NCI-H2081 (cell line): ENCODE results near the gene GPR132.
"Not testable (repeated sequence)": the region's sequence is repeated elsewhere in the genome, so short reads cannot be mapped to it uniquely, and the experiment has no call there.

Source experiments
- DNase-seq, 2 experiments: peaks; one replicate each; lab custom pipeline; 2025; lab: John Stamatoyannopoulos, UW

The GPR132 gene, protein sequence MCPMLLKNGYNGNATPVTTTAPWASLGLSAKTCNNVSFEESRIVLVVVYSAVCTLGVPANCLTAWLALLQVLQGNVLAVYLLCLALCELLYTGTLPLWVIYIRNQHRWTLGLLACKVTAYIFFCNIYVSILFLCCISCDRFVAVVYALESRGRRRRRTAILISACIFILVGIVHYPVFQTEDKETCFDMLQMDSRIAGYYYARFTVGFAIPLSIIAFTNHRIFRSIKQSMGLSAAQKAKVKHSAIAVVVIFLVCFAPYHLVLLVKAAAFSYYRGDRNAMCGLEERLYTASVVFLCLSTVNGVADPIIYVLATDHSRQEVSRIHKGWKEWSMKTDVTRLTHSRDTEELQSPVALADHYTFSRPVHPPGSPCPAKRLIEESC

DNA sequence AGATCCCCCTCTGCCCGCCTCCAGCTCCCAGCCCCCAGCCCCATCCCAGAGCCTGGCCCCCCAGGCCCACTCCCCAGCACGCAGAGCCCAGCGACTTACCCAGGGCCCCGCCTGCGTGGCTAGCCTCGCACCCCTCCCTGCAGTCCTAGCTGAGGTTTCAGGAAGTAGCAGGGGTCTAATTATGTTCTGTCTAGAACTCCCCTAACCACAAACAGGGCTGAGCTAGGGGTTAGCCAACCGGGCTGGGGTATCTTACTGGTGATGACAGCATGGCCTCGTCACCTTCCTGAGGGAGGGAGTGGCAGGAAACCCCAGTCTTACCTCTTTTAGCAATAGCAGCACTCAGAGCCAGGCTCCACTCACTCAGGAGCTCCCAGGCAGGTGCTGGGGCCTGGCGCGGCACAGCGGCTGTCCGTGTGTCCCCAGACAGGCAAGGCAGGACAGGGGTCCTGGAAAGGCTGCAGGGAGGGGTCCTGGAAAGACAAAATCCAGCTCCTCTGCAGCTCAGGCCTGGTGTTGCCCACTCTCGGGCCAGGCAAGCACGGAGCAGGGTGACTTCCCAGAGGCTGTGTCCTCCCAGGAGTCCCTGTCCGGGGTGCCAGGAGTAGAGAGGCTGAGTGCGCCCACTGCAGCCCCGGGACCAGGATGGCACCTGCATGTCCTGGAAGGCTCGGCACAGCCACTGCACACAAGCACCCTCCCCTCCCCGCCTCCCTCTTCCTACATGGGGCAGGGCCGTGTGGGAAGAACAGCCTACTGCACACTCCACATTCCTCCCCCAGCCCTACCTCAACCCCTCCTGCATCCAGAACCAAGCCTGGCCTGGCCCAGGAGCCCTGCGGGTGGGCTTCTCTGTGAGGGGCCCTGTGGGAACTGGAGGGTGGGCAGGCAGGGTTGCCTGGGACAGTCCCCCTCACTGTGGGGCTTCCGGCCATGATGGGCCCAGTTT lies at the start of gene GPR132:
Gene GPR132, minus strand, starts transcription at position 151 of the 949 bp plus-strand sequence. CDS start 10,010 bp downstream, outside the sequence.
- DNase-seq, result no peak

DNA sequence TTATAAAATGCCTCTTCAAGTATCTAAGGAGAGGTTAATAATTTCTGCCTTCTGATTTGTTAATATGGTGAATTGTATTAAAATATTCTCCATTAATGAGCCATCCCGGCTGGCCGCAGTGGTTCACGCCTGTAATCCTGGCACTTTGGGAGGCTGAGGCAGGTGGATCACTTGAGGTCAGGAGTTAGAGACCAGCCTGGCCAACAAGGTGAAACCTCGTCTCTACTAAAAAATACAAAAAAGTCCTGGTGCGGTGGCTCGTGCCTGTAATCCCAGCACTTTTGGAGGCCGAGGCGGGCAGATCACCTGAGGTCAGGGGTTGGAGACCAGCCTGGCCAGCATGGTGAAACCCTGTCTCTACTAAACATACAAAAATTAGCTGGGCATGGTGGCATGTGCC lies 44.0 kb upstream of the GPR132 start:
- not testable (repeated sequence) for DNase-seq

DNA sequence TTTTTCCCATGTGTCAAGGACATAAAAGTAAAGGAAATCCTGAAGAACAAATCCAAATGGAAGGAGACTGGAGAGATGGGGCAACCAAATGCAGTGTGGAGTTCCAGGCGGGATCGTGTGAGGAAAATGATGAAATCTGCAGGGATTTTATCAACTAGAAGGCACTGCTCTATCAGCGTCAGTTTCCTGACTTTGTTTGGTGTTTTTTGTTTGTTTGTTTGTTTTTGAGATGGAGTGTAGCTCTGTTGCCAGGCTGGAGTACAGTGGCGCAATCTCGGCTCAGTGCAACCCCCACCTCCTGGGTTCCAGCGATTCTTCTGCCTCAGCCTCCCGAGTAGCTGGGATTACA lies 43.3 kb upstream of the GPR132 start:
- DNase-seq, result no peak

DNA sequence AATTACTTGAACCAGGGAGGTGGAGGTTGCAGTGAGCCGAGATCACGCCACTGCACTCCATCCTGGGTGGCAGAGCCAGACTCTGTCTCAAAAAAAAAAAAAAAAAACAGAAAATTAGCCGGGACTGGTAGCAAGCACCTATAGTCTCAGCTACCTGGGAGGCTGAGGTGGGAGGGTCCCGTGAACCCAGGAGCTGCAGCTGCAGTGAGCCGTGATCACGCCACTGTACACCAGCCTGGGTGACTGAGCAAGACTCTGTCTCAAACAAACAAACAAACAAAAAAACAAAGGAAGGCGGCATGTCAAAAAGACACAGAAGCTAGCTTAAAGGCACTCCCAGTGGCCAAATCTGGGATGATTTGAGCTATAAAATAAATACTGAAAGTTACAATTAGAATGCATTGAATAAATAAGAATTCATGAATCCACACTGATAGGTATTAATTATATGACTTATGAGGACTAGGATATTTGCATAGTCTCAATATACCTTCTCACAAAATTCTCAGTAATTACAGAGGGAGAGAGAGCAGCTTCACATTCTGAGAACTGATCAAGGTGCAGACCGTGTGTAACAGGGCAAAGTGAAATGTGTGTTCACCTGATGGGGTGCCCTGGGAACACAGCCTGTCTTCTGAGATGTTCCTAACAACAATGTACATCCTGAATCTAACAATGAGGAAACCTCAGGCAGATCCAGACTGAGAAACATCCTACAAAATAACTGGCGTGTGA lies 42.7 kb upstream of the GPR132 start:
- no peak for DNase-seq

DNA sequence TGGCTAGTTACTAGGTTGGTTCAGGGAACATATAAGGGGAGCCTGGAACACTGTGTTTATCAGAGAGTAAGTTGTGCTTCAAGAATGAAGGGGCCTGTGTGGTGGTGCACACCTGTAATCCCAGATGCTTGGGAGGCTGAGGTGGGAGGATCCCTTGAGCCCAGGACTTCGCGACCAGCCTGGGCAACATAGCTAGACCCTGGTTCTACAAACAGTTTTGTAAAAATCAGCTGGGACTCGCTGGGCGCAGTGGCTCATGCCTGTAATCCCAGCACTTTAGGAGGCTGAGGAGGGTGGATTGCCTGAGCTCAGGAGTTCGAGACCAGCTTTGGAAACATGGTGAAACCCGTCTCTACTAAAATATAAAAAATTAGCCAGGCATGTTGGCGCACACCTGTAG lies 42.1 kb upstream of the GPR132 start:
- DNase-seq, result no peak

DNA sequence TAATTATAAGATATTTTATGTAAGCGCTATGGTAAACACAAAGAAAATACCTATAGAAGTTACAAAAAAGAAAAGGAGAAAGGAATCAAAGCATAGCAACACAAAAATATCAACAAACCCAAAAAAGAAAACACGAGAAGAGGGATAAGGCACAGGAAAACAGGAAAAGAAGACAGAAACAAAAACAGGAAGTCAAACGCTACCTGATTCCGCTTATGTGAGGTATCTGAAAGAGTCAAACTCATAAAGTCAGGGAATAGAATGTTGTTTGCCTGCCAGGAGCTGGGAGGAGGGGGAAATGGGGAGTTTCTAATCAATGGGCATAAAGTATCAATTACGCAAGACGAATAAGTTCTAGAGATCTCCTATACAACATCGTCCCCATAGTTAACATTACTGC lies 39.9 kb upstream of the GPR132 start:
- DNase-seq, result no peak

DNA sequence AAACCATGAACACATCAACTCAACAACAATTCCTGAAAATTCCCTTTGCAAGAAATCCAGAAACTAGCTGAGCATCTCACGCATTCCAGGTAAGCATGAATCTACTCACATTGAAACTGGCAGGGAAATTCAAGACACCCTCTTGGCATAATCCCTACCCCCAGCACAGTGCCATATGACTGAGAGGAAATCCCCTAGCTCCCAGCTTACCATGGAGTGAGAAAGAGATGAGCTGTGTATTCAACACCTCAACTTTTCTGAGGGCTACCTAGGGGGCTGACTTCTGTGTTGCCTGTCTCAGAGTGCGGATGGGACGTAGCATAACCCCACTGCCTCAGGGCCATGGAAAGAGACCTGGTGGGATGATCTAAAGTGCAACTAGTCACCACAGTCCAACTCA lies 37.7 kb upstream of the GPR132 start:
- no peak for DNase-seq

DNA sequence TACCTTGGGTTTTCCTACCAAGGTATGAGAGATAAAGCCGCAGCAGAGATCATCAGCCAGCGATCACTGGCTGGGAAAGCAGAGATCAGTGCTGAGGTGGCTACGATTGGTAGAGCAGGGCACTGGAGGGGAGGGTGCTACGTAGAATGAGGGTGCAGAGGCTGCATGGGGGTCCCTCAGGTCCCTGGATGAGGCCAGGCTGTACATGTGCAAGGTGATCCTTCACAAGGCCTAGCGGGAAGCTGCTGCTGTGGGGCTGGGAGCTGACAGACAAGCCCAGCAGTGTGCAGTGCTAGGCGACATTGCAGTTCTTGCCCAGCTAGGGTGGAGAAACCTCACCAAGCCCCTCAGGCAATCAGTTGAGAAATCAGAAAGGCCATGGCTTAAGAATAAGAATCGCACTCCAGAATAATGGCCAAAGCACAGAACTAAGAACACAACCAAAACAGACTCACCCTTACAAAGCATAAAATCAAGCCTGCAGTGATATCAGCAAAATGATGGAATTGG lies 37.2 kb upstream of the GPR132 start:
- DNase-seq, result no peak

DNA sequence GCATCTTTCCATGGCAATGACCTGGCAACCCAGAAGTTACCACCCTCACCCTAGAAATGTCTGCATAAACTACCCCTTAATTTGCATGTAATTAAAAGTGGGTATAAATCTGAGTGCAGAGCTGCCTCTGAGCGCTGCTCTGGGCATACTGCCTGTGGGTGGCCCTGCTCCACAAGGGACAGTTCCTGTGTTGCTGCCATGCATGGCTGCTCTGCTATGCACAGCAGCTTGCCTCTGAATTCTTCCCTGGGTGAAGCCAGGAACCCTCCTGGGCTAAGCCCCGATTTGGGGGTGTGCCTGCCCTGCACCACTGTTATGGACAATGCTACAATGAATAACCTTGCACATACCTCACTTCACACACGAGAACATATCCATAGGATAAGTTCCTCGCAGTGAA lies 35.7 kb upstream of the GPR132 start:
- DNase-seq, result no peak

DNA sequence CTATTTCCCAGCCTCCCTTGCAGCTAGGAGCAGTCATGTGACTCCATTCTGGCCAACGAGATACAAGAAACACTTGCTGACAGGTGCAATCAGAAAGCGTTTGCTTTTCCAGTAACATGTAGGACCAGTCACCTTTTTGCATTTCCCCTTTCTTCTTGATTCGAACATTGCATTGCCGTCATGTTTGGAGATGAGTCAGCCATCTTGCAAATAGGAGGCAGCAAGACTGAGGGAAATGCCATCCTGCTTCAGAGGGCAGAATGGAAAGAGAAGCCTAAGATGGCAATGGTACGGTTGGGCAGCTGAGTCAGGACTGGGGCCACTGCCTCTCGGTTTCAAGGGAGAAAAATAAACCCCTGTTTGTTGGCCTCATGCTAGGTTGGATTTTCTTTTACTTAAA lies 34.5 kb upstream of the GPR132 start:
- DNase-seq, result no peak

DNA sequence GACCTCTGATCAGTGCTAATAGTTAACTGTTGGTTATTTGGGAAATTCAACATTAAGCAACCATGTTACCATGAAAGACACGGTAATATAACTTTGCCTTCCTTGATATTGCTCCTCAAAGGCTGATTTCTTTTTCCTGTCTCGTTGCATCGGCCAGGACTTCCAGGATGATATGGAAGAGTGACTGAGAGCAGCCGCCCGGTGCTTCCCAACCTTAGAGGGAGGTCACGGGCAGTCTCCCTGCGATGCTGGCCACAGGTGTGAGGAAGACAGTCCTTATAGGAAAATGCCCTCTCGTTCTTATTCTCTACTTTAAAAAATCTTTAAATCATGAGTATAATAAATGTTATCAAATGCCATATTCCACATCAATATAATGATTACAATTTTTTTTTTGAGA lies 33.1 kb upstream of the GPR132 start:
- no peak for DNase-seq

DNA sequence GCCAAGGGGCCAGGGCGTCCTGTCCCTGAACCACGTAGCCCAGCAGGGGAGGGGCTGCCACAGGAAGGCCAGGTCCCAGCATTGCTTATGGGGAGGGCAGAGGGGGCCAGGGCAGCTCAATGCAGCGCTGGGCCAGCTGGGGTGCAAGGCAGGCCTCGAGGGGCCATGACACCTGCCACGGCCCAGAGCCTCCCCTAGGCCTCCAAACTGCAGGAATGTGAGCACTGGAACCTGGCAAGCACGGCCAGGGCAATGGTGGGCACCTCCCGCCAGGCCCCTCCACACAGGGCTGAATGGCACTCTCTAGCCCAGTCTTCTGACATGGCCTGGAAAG lies 32.5 kb upstream of the GPR132 start:
- no peak for DNase-seq

DNA sequence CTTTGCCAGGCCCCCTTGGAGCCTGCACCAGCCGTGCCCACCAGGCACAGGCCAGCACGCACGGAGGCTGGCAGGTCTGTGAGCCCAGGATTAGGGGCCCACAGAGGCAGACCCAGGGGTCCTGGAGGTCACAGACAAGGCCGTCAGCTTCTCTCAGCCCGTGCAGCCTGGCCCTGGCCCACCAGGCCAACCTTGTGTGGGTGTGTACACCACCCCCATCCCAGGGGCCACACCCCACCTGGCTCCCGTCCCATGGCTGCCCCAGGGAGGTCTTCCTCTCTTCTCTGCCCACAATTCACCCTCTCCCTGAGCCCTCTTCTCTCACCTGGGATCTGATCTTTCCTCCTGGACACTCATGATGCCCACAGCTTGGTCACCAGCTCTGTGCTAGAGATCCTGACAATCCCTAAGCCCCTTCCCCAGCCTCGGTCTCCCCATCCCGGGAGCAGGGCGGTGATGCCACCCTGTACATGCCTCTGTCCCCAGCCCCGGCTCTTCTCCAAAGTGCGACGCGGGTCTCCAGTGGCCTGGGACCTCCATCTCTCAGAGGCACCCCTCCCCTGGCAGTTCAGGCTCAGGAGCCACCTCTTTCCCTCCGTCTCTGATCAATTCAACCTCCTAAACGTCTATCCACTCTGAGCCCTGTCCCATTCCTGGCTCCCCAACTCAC lies 31.1 kb upstream of the GPR132 start:
- DNase-seq, result no peak

DNA sequence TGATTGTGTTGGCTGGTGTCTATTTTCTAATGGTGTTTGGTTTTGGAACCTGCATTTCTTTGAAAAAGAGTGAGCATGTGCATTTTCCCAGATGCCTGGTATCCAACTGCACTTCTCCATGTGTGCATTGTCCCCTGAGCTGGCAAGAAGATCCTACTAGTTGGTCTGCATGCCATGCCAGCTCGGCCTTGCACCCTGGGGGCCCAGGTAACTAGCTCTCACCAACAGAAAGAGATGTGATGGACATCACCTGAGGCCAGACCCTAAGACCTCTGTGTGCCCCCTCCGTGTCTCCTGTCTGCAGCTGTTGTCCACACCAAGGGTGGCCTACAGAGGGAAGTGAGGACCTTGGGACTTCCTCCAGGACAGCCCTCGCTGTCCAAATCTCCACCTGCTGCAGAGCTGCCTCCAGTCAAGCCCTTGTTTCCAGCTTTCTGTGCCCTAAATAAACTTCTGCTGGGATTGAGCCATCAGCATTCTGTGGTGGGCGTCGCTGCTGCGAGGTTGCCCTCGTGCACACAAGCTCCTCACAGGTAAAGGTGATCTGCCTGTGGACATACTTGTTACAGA lies 30.1 kb upstream of the GPR132 start:
- no peak for DNase-seq

DNA sequence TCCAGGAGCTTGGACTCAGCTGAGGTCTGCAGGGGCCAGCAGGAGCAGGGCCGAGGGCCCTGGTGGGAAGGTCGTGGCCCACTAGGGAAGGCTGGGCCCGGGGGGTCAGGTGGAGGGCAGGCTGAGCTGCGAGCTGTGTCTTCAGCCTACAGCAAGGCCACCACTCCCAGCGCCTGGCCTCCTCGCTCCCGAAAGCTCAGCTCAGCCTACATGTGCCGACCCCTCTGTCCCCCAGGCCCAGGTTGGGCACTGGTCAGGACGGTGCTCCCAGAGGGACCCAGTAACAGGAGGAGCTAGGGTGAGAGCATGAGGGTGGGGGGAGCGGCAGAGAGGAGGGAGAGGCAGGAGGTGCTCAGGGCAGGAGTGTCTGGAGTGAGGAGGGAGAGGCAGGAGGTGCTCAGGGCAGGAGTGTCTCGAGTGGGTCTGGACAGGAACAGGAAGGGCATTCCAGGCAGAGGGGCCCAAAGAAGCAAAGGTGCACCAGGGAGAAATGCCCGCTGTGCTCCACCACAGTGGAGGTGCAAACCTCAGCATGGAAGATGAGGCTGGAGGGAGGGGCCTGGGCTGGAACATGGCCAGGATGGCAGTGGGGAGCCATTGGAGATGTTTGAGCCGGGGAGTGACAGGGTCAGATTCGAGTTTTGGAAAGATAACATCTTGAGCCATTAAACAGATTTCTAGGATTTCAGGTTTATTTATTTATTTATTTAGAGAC lies 29.1 kb upstream of the GPR132 start:
- DNase-seq, result no peak

DNA sequence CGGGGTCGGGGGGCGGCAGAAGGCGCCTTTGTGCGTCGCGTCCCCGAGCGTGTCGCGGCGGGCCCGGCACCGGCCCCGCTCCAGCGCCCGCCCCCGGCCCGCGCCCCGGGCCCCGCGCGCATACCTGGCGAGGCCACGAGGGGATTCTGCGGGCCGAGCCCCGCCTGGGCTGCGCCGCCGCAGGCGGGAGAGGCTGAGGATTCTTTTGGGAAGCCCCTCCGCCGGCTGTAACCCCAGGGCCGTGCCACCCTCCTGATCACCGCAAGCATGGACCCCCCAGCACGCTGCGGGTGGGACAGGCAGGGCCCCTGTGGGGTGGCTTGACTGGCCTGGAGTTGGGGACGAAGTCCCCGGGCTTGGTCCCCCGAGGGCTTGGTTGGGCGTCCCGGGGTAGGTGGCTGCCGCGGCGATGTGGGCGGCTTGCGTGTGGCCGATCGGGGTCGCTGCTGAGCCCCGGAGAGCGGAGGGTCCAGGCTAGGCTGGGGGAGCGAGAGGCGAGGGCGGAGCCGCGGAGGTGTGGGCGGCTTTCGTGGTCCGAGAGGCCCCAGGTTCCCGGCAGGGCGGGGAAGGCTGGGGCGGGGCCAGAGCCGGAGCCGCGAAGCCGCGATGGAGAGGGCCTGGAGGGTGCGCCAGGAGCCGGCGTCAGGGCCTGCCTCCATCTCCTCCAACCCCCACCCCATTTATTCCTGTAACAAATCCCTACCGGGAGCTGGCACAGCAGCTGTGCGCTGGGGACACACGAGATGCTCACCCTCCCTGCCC lies 28.4 kb upstream of the GPR132 start:
- peak; percentile 49 to 59 for DNase-seq

DNA sequence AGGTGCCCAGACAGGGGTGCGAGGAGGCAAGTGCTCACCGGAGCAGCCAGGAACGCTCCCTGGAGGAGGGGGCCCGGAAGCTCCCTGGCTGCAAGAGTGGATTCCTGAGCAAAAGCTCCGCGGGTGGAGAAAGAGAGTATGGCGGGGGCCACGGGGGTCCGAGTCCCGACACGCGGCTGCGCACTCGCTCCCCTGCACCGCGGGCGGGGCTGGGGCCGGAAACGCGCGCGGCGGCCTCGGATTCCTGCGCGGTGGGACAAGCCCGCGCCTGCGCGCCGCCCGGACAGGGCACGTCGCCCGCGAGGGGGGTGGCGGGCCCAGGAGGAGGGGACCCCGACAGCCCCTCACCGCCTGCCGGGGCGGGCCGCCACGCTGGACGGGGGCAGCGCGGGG lies 27.8 kb upstream of the GPR132 start:
- peak; percentile 23 to 46 for DNase-seq

DNA sequence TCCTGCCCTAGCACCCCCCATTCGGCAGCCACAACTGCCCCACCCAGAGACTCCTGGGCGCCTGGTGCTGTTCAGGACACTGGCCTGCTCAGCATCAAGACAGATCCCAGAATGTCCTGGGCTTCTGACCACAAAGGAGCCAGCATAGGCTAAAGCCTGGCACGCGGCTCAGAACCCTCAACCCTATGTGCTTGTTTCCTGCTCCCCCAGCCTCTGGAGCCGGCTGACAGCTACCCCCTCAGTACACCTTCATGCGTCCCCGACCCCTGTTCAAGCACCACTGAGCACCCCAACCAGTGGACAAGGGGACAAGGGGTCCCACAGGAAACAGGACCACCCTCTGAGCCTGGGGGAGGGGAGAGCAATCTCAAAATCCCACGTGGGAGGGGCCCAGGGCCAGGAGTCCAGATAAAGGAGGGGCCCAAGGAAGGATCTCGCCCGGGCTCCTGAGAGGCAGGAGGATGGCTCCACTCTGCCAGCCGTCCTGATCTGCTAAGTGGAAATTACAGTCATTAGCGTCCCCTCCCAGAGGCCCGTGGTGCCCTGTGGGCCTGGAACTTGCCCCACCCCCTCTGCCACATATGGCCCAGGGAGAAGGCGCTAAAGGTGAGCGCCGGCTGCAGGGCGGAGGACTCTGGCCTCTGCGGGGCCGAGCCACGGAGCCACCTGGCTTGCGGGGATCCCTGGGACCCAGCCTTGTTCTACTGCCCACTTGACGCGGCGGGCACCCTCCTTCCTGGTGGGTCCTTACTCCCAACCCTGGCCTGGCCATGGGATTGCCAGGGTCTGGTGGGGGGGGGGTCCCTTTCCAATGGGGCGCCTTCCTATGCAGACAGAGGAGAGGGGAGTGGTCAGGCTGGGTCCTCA lies 27.2 kb upstream of the GPR132 start:
- no peak for DNase-seq

DNA sequence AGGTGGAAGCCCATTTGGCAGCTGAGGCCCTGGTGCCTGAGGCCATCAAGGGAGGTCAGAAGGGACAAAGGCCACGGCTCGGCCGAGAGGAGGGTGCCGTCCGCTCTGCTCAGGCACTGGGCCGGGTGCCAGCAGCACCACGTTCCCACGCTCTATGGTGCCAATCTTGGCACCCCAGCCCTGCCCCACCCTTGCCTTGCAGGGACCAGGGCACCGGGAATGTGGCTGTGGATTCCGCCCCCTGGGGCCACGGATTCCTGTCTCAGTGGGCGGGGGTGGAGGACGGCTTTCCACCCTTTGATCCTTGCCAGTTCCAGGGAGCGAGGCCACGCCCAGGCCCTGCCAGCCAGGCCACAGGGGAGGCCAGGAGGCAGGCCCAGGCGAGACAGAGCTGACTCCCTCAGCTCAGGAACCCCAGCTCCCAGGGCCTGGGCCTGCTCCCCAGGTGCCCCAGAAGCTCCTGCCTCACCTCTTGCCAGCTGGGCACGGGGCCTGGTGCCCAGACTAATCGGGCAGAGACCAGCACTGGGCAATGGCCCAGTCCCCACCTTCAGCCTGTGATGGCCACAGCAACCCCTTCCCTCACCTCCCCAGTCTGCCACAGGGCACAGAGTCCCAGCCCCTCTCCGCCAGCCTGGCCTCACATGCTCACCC lies 26.4 kb upstream of the GPR132 start:
- no peak for DNase-seq
